ENCODE results near the gene GLS.

DNA sequence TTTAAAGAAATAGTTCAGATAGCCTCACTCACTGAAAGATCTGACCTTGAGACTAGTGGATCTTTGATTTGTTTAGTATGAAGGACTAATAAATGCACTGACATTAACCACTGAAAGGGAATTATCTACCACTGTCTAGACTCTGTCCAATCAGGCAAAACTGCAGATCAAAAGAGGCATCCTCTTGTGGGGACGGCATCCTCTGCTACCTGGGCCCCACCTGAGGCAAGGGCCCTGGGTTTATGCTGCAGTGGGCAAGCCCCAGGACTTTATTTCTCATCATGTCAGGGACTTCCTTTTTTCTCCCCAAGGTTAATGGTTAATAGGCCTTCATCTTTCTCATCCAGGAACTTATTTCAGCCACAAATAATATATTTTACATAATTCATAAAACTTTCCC lies 101.1 kb downstream of the GLS start:
- no peak for TF ChIP-seq BHLHE40 (IDR thresholded peaks at IDR 0.05; ENCODE audit: borderline replicate concordance)
- no peak for TF ChIP-seq LEF1 (IDR thresholded peaks at IDR 0.05; ENCODE audit: borderline replicate concordance)
- TF ChIP-seq ZNF384 (IDR thresholded peaks at IDR 0.05), result no peak

Data from HEK293T (cell line).